Lung (tissue), 12 donors: ENCODE measurements around the gene SNRNP40. TPM values are rescaled to one million over a fixed set of nuclear protein-coding genes. Genes with fewer than 3 reads are reported as not detected.

Source experiments
- ATAC-seq: fragments of 200-7000 bp; cut with Tn5 transposase; one replicate; pipeline ENCODE4 v1.9.1; 2020; ENCODE audit warnings: moderate number of reproducible peaks; ENCODE audit not compliant: insufficient read depth, low FRiP score
- DNase-seq, 3 donors: peaks; one replicate each; pipeline ENCODE4 v3.0.0-alpha.2; 2013 to 2017
- H3K27ac ChIP-seq, 2 donors: one replicate each; pipeline ENCODE4 v1.5.1; 2013; ENCODE audit warnings: mild to moderate bottlenecking in 2 of 2, moderate library complexity in 2 of 2, control low read depth in 1 of 2, inconsistent platforms in 1 of 2, low read depth in 1 of 2, low read length in 1 of 2
- H3K27me3 ChIP-seq, 3 donors: one replicate each; pipeline ENCODE4 v1.5.1; 2013; ENCODE audit warnings: low read length in 2 of 3; ENCODE audit not compliant: control insufficient read depth in 3 of 3, insufficient read depth in 3 of 3
- H3K36me3 ChIP-seq, 4 donors: one replicate each; pipeline ENCODE4 v1.5.1; 2013; ENCODE audit warnings: low read length in 4 of 4, mild to moderate bottlenecking in 1 of 4, moderate library complexity in 1 of 4; ENCODE audit not compliant: control insufficient read depth in 4 of 4, insufficient read depth in 4 of 4
- H3K4me1 ChIP-seq, 5 donors: one replicate each; pipeline ENCODE4 v1.5.1; 2013; ENCODE audit warnings: low read length in 5 of 5, mild to moderate bottlenecking in 2 of 5, moderate library complexity in 1 of 5; ENCODE audit not compliant: control insufficient read depth in 5 of 5, insufficient read depth in 5 of 5
- H3K4me3 ChIP-seq: one replicate; pipeline ENCODE4 v1.5.1; 2013; ENCODE audit warnings: mild to moderate bottlenecking, control low read depth, moderate library complexity
- H3K9ac ChIP-seq, 2 donors: one replicate each; pipeline ENCODE4 v1.5.1; 2013; ENCODE audit warnings: low read length in 2 of 2, control low read depth in 1 of 2; ENCODE audit not compliant: insufficient read depth in 1 of 2
- H3K9me3 ChIP-seq, 4 donors: one replicate each; pipeline ENCODE4 v1.5.1; 2013; ENCODE audit warnings: low read length in 3 of 4, mild to moderate bottlenecking in 1 of 4, moderate library complexity in 1 of 4; ENCODE audit not compliant: control insufficient read depth in 4 of 4, insufficient read depth in 3 of 4
- WGBS, 2 donors: extraction: QIAGEN DNeasy Blood & Tissue Kit; methylation state at CpG; one replicate each; pipeline ENCODE4 v1.1.7; 2013; 5-methylcytosine and 5-hydroxymethylcytosine counted together
- polyA plus RNA-seq, 2 donors: library from polyadenylated mRNA; stranded (reverse); fragments of 200-250 nt; gene quantifications; one replicate each; pipeline ENCODE4 v1.2.1, GENCODE V29; 2013
- total RNA-seq, 2 donors: library from RNA; depleted of rRNA in 1 of 2; stranded (reverse); fragments of >200 nt in 1 of 2; gene quantifications; one replicate each; pipeline ENCODE4 v1.2.1, GENCODE V29; 2014 to 2021
- TF ChIP-seq, protein P1 (sequence below): IDR thresholded peaks from 2 replicates; pipeline ENCODE4 v1.5.1; 2012; ENCODE audit warnings: mild to moderate bottlenecking; ENCODE audit errors: control extremely low read depth, extremely low read depth
- donor health status: control.
- donor health status: control.
- donor health status: Bipolar disorder and iron deficiency.
- donor health status: healthy.
- donor health status: DM: yes; HTN: yes; CAD: no.

Gene SNRNP40
- total and polyA plus RNA-seq, 4 donors = 15.0 to 71.7 (median 38.5) TPM

DNA sequence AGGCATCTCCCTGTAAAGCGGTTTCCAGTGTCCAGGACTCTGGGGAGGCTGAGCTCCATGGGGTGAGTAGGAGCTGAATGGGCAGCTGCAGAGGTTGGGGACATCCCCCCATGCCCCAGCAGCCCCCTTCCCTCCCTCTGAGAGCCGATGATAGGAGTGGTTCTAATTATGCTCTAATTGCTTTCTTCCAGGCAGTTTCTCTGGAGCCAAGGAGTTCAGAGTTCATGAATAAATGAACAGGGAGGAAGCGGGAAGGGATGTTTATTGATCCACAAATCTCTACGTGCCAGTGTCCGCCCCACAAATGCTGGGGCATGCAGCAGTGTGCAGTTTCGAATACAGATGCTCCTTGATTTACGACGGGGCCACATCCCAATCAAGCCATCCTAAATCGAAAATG lies 72.5 kb downstream of the SNRNP40 start:
- no peak overlapping the region for H3K4me3 ChIP-seq
- no peaks in the 10 kb centered on the region for H3K4me1 ChIP-seq
- DNase-seq (no peak), ATAC-seq (no peak)
- no peaks in the 10 kb centered on the region for H3K9me3 ChIP-seq
- no peak overlapping the region for H3K9ac ChIP-seq
- H3K27me3 ChIP-seq = no peaks in the 10 kb centered on the region
- no peak overlapping the region for H3K27ac ChIP-seq
- WGBS, 2 donors = 53 to 65% methylated on average over 9 of the region's 9 CpGs
- H3K36me3 ChIP-seq = no peaks in the 10 kb centered on the region
- TF ChIP-seq, protein P1, sequence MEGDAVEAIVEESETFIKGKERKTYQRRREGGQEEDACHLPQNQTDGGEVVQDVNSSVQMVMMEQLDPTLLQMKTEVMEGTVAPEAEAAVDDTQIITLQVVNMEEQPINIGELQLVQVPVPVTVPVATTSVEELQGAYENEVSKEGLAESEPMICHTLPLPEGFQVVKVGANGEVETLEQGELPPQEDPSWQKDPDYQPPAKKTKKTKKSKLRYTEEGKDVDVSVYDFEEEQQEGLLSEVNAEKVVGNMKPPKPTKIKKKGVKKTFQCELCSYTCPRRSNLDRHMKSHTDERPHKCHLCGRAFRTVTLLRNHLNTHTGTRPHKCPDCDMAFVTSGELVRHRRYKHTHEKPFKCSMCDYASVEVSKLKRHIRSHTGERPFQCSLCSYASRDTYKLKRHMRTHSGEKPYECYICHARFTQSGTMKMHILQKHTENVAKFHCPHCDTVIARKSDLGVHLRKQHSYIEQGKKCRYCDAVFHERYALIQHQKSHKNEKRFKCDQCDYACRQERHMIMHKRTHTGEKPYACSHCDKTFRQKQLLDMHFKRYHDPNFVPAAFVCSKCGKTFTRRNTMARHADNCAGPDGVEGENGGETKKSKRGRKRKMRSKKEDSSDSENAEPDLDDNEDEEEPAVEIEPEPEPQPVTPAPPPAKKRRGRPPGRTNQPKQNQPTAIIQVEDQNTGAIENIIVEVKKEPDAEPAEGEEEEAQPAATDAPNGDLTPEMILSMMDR = no peak

DNA sequence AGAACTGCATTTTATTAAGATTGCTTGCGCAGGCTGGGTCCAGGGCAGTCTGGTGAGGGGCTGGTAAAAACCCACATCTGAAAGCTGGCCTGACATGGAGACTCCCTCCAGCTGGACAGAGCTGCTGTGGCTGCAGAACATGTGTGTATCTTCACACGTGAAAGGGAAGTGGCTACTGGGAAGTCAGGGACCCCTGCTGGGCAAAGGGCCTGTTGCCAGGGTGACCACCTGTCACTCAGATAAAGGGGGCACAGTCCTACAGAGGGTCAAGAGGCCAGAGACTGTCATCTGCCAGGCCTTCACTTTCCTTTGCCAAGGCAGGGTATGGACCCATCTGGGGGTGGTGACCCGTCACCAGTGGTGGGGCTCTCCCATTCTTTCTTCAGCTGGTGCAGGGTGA lies 74.4 kb downstream of the SNRNP40 start:
- 66 to 75% methylated on average over 3 of the region's 3 CpGs for WGBS, 2 donors
- ATAC-seq = no peak
- Histone ChIP-seq H3K9ac (no peak overlapping the region), H3K4me3 (no peak overlapping the region), H3K27me3 (no peaks in the 10 kb centered on the region), H3K4me1 (no peaks in the 10 kb centered on the region), H3K36me3 (no peaks in the 10 kb centered on the region), H3K27ac (no peak overlapping the region), H3K9me3 (no peaks in the 10 kb centered on the region)
- TF ChIP-seq, protein P1 = no peak
- no peak for DNase-seq

DNA sequence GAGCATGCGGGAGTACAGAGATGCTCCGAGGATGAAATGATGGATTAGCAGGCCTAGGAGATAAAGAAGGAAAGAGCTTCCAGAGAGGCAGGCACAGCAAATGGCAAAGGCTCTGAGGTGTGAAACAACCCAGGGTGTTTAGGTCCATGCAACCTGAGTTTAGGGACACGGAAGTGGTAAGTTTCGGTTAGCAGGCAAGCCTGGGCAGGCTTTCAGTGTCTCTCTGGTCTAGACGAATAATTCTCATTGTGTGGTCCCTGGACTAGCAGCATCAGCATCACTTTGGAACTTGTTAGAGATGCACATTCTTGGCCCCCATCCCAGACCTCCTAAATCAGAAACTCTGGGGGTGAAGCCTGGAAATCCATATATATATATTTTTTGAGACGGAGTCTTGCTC lies 75.5 kb downstream of the SNRNP40 start:
- no peak overlapping the region for H3K9ac ChIP-seq
- WGBS, 2 donors = 86 to 93% methylated on average over 6 of the region's 6 CpGs
- TF ChIP-seq, protein P1 = no peak
- no peaks in the 10 kb centered on the region for H3K9me3 ChIP-seq
- H3K4me1 ChIP-seq = peaks cover 0 to 3% (median under 1%) of the 10 kb centered on the region in 5 donors
- no peak for ATAC-seq
- H3K36me3 ChIP-seq = no peaks in the 10 kb centered on the region
- H3K4me3 ChIP-seq = no peak overlapping the region
- H3K27ac ChIP-seq = no peak overlapping the region
- DNase-seq = no peak
- H3K27me3 ChIP-seq = no peaks in the 10 kb centered on the region

DNA sequence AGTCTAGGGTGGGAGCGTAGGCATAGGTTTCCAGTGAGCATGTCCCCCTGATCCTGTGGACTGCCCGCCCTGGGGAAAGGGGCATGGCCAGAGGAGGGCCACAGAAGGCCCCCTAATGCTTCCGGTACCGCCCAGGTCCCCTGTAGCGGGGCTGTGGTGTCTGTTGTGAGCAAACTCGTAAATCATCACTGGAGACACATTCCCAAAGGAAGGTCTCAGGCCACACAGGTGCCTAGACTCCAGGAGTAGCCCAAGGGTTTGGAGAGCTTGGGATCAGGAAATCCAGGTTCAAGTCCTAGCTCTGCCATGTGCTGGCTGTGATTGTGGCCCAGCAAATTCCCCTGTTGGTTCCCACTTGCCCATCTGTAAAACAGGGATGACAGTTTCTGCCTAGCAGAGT lies 77.1 kb downstream of the SNRNP40 start:
- H3K36me3 ChIP-seq = no peaks in the 10 kb centered on the region
- 92 to 93% methylated on average over 5 to 6 of the region's 6 CpGs for WGBS, 2 donors
- no peak overlapping the region for H3K27ac ChIP-seq
- DNase-seq = no peak
- H3K9me3 ChIP-seq = no peaks in the 10 kb centered on the region
- no peak overlapping the region for H3K4me3 ChIP-seq
- TF ChIP-seq, protein P1 = no peak
- H3K4me1 ChIP-seq = peaks cover 0 to 11% (median 4%) of the 10 kb centered on the region in 5 donors
- no peaks in the 10 kb centered on the region for H3K27me3 ChIP-seq
- no peak for ATAC-seq
- H3K9ac ChIP-seq = no peak overlapping the region
